ENCODE data around the gene TTLL3.

Gene TTLL3

DNA sequence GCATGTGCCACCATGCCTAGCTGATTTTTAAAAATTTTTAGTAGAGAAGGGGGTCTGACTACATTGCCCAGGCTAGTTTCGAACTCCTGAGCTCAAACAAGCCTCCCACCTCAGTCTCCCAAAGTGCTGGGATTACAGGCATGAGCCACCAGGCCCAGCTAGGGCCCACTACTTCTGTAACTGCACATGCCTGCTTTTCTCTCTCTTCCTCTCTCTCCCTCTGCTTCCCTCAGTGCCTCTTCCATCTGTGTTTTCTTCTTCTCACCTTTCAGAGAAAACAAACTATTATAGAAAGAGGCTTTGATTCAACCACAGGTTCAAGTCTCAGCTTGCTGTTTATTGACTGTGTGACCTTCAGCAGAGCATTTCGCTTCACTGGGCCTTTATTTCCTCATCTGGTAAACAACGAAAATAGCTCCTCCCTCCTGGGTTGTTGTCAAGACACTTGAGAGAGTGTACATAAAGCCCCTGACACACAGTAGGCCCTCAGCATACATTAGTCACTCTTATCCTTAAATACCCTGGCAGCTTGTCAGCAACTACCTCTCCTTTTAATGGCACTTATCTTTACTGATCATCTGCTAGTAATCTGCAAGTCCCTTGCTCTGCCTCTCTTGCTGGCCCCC, 28.0 kb upstream of the TTLL3 start:
- no peak for DNase-seq (ENCODE audit: low read depth)

GRCh38 chr3:9782770-9783169, 27.3 kb upstream of the TTLL3 start:
- no peak for DNase-seq (ENCODE audit: low read depth)

- no peak for DNase-seq (ENCODE audit: low read depth)
Measured at GRCh38 chr3:9783954-9784353, 26.1 kb upstream of the TTLL3 start.

- no peak for DNase-seq (ENCODE audit: low read depth)
Measured at GRCh38 chr3:9784965-9785364, 25.1 kb upstream of the TTLL3 start.

DNA sequence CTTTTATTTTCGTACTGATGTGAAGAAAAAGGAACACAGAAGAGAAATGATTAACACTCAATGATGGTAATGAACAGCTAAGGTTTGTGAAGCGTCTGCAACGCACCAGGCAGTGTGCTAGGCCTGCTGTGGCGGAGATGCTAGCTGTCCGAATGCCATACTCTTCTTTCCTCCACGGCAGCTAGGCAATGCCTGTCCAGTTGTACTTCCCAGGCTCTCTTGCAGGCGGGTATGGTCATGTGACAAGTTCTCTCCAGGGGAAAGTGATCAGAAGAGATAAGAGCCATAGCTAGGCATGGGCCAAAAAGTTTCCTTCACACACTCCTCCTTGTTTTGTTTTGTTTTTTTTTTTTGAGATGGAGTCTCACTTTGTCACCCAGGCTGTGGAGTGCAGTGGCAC, 24.5 kb upstream of the TTLL3 start:
- no peak for DNase-seq (ENCODE audit: low read depth)

DNA sequence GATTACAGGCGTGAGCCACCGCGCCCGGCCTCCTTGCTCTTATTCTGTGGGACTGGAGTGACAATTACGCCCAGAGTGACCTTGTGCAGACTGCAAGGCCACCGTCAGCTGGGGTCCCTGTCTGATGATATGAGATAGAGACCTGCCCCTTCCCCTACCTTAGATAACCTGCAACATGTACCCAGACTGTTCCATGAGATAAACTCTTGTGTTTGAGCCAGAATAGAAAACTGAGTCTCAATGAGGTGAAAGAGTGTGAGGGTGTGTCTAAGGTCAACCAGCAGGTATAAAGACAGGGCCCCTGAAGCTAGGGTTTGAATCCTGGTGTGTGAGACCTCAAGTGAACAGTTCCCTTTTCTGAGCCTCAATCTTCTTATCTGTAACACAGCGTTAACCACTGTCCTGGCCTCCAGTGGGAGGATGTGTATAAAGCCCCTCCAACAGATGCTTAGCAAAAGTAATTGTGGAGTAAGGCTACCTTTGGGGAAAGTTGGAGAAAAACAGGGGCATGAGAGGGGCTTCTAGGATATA, 23.8 kb upstream of the TTLL3 start:
- no peak for DNase-seq (ENCODE audit: low read depth)

DNA sequence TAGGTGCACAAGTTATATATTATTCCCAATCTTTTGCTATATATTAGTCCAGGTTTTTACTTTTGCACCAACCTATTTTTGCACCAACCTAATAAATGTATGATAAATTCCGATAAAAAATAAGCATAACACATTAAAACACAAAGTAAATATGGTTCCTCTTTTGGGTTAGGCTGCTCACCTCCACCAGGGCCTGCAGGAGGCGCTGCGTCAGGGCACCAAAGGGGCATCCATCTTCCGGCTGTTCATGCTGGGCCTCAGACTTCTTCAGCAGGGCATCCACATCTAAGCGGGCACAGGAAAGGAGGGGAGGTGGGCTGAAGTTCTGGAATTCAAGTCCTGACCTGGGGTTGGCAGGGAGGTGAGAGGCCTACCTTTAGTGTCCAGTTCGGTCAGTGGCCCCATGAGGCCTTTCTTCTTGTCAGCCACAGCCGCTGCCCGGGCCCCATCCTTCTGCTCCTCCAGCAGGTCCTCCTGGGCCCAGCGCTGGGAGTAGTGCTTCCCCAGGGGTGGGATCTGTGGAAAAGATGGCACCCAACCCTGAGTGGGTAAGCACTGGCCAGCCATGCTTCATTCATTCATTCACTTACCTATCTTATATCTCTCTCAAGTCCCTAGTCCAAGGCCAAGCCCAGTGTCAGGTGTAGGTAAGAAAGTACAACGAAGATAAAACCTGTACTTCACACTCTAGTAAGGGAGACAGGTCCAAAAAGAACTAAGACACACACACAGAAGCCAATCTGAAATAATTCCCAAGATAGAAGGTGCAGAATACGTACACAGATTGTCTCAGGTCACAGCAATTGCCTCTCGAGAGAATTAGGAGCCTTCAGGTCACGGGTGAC, 23.0 kb upstream of the TTLL3 start:
- no peak for DNase-seq (ENCODE audit: low read depth)

GRCh38 chr3:9787714-9788113, 22.3 kb upstream of the TTLL3 start:
- DNase-seq (ENCODE audit: low read depth), result no peak

GRCh38 chr3:9791127-9791526, 18.9 kb upstream of the TTLL3 start:
- no peak for DNase-seq (ENCODE audit: low read depth)

DNA sequence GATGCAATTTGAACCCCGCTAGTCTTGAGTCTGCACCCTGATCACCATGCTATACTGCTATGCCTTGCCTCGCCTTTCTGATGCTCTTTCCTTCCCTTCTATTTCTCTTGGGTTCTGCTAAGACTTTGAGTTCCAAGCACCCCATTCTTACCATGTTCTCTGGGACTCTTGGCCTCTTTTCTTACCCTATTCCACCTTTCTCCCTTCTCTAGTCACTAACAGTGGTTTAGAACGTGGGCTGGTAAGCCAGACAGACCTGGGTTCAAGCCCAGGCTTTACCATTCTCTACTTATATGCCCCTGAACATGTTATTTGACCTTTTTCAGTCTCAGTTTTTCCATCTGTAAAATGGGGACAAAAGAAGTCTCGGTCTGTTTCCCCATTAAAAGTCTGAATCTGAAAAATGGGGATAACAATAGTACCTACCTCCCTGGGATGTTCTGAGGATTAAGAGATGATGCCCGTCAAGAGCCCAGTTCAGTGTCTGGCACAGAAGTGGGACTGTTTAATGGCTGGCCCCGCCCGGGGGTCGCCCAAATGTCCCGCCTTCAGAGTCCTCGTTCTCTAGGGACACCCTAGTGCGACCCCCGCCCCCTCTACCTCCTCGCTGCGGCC, 18.2 kb upstream of the TTLL3 start:
- no peak for DNase-seq (ENCODE audit: low read depth)

- DNase-seq (ENCODE audit: low read depth), result peak; percentile 89
Measured at GRCh38 chr3:9792405-9793160, 17.5 kb upstream of the TTLL3 start, which contains the start of the genes ARPC4 and TADA3. TSS of gene ARPC4 (plus strand) at chr3:9793082. CDS start at chr3:9793122, 40 bp downstream. TSS of gene TADA3 (minus strand) at chr3:9792473. CDS start at chr3:9791466, 1,007 bp downstream.

DNA sequence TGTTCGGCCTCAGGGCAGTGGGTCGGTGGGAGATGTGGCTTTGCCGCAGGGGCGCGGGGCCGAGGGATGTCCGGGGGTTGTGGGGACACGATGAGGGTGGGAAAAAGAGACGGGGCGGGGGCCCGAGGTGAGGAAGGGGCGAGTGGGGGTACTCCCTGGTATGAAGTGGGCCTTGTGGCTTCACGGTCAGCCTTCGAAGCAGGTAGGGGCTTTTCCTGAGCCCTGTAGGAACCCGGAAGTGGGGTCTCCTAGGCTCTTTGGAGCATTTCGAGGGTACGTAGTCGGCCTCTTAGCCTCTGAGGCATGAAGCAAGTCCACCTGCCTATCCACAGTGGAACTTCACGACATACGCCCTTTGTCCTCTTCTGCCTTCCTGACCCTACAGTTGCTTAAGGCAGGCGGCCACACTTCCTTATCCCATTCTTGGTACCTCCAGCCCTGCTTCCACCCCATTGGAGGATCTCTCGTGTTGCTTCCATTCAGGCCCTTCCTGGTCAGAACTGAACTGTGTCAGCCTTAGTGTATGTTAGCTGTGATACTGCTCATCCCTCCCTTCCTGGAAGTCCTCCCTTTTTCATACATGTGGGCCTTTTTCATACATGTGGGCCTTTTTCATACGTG, 16.8 kb upstream of the TTLL3 start:
- no peak for DNase-seq (ENCODE audit: low read depth)

GRCh38 chr3:9794400-9794799, 15.7 kb upstream of the TTLL3 start:
- no peak for DNase-seq (ENCODE audit: low read depth)

- DNase-seq (ENCODE audit: low read depth), result no peak
Measured at GRCh38 chr3:9795207-9795606, 14.9 kb upstream of the TTLL3 start.

DNA sequence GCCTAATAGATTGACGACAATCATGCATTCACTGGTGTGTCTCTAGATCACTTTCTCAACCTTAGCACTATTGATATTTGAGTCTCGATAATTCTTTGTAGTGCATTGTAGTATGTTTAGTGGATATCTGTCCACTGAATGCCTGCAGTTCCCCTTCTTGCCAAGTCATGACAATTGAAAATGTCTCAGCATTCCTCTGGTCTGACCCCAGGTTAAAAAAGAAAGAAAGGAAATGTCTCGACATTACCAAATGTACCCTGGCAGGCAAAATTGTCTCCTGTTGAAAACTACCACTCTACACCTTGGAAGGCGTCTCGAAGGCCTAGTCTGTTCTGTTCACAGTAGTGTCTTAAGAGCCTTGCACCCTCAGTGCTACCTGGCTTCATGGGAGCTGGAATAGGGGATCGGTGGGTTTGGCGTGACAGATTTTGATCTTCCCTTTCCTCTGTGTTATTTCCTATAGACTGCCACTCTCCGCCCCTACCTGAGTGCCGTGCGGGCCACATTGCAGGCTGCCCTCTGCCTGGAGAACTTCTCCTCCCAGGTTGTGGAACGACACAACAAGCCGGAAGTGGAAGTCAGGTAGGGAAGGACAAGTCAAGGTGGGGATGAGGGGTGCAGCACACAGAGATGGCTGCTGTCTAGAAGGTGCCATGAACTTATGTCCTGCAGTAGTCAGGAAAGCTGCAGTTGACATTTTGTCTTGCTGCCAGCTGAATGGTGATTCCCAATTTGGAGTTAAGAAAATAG, 12.7 kb upstream of the TTLL3 start:
- DNase-seq (ENCODE audit: low read depth), result no peak

- no peak for DNase-seq (ENCODE audit: low read depth)
Measured at GRCh38 chr3:9800529-9800928, 9.5 kb upstream of the TTLL3 start.

GRCh38 chr3:9803494-9803893, 6.6 kb upstream of the TTLL3 start:
- no peak for DNase-seq (ENCODE audit: low read depth)

- no peak for DNase-seq (ENCODE audit: low read depth)
Measured at GRCh38 chr3:9804996-9805395, 5.1 kb upstream of the TTLL3 start.

GRCh38 chr3:9806137-9806536, 3.9 kb upstream of the TTLL3 start:
- no peak for DNase-seq (ENCODE audit: low read depth)

DNA sequence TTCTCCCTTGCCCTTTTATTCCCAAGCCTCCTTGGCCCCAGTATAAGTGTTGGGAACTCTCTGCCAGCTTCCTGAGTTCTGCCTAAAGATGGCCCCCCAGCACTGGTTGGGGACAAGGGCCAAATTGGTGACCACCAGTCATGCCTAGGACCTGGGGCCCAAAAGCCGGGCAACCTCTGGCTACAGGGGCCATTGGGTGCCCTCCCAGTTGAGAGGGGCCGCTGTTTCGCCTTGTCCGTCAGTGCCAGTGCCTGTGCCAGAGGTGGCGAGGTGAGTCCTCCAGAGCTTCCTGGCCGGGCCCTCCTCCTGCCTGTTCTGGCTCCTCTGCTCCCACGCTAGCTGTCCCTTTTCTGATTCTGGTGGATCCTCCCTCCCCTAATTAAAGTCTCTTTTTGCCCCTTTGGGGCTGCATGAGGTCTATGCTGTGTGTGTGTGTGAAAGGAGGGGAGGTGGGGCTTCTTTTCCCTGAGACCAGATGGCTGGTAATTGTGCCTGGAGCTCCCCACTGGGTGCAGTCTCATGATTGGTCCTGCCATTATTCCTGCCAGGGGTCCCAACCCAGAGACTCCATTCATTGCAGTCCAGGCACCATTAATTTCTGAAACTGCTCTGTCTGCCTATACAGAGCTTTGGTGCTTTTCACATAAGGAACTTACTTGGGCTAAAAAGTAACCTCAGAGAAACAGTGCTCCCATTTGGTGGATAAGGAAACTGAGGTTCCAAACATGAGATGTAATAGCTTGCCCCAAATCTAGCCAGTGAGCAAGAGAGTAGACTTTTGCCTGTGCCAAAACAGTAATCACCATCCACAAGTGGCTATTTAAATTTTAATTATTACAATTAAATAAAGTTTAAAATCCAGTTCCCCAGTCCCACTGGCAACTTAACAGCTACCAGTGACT, 3.1 kb upstream of the TTLL3 start:
- no peak for DNase-seq (ENCODE audit: low read depth)

Data from stimulated activated CD8-positive, alpha-beta memory T cell treated with anti-CD3 and anti-CD28 coated beads, Interleukin-12 subunit alpha, Interleukin-12 subunit beta, amount 100 ng/mL, for 4 hours (primary cell).